GM19239 (cell line): ENCODE results near the gene BBS9.

Experiments used
- DNase-seq: peaks from one replicate; pipeline ENCODE4 v3.0.0; 2011; ENCODE audit warnings: low spot score; ENCODE audit not compliant: insufficient read length
- FAIRE-seq: peaks from 2 replicates; lab custom pipeline; 2011; peaks lifted over from hg19 to GRCh38; lab: Jason Lieb, UNC

Gene BBS9

GRCh38 chr7:33578881-33579672, 449.7 kb downstream of the BBS9 start:
- FAIRE-seq (no peak), DNase-seq (no peak)

GRCh38 chr7:33579673-33579960, 450.3 kb downstream of the BBS9 start:
- FAIRE-seq (no peak), DNase-seq (no peak)

DNA sequence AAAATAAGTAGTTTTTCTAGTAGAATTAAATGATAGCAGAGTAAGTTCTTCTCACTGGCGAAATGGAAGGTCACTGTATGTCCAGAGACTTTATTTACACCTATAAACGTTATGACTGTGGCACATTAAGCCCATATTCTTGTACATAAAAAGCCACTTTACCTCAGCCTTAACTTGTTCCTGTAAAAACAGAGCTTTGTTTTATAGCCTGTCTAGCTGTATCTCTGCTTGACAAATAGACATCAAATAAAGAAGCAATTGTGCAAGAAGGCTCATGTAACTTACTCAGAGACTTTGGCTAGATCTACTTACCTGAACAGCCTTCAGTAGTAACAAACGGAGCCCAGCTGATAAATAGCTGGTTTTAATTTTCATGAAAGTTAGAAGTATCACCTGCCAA, 451.9 kb downstream of the BBS9 start:
- FAIRE-seq (no peak), DNase-seq (no peak)

GRCh38 chr7:33582104-33582503, 452.7 kb downstream of the BBS9 start:
- FAIRE-seq (no peak), DNase-seq (no peak)

DNA sequence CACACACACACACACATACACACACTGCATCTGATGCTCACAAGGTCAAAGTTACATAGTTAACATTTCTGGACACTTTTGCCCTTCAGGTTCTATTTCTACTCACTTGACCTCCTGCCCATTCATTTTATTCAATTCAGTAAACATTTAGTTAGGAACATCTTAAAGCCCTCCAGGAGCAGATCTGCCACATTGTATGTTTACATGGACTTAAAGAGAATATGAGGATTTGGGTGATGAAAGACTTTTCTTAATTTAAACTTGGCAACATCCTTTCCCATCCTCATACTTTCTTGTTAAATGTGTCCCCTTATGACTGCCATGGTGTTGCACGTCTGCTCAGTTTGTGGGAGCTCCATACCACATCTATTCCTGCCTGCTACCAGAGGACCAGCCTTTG, 453.2 kb downstream of the BBS9 start:
- no peak for DNase-seq
- no peak for FAIRE-seq

- FAIRE-seq (no peak), DNase-seq (no peak)
Measured at GRCh38 chr7:33589911-33590310, 460.5 kb downstream of the BBS9 start.

DNA sequence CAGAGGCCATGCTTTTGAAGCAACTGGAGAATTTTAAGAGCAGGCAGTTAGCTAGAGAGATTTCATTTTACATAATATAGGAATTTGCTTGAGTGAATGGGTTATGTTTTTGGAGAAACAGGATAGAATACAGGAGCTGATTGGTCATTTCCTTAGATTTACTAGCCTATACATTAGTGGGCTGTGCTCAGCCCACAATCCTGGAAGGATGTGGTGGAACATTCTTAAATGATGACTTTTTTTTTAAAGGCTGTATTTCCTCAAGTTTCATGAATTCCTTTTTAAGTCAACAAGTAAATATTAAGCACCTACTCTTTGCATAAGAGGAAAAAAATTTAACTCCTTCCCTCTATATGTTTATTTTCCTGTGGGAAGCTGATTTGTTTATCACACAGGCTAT, 461.6 kb downstream of the BBS9 start:
- DNase-seq (no peak), FAIRE-seq (no peak)

GRCh38 chr7:33591490-33591889, 462.1 kb downstream of the BBS9 start:
- no peak for DNase-seq
- FAIRE-seq = no peak

- no peak for FAIRE-seq
- DNase-seq = no peak
Measured at GRCh38 chr7:33592718-33593117, 463.4 kb downstream of the BBS9 start.

GRCh38 chr7:33593611-33594010, 464.2 kb downstream of the BBS9 start:
- no peak for DNase-seq
- no peak for FAIRE-seq

DNA sequence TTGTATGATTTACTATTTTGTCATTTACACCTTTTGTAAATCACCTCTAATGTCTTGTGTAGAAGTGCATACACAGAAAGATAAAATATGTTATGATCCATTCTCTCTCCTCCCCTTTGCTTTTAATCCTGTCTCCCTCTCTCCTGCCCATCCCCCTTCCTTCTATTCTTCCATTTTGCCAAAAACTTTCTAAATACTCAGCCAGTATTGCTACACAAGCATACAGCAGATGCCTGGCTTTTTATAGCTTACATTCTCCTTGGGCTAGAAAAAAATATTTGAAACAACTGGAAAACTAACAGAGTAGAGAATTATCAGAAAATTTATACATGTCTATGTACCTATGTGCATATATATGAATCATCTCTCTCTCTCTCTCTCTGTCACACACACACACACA, 467.3 kb downstream of the BBS9 start:
- FAIRE-seq (no peak), DNase-seq (no peak)

GRCh38 chr7:33597181-33597580, 467.8 kb downstream of the BBS9 start:
- DNase-seq (no peak), FAIRE-seq (no peak)

GRCh38 chr7:33601101-33601500, 471.7 kb downstream of the BBS9 start:
- no peak for DNase-seq
- FAIRE-seq = no peak

- FAIRE-seq (no peak), DNase-seq (no peak)
Measured at GRCh38 chr7:33601884-33602283, 472.5 kb downstream of the BBS9 start.

- FAIRE-seq (no peak), DNase-seq (no peak)
Measured at GRCh38 chr7:33604056-33604455, 474.7 kb downstream of the BBS9 start.

DNA sequence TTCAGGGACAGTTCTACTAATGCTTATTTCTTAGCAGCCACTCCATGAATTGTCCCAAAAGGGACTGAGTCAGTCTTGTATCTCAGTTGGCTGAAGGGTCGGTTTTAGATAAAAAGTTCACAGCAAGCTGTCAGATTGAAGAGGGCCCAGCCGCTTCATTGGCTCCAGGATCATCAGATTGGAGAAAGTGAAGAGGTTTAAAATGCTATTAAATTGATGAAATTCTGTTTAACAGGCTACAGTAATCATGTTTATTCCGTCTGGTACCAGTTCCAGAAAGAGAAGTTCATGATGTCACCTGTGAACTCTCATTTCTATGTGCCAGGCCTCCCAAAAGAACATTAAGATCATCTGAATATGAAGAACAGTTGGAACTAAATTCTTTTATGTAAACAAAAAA, 481.6 kb downstream of the BBS9 start:
- no peak for DNase-seq
- FAIRE-seq = no peak

GRCh38 chr7:33612442-33612841, 483.1 kb downstream of the BBS9 start:
- FAIRE-seq (no peak), DNase-seq (no peak)

GRCh38 chr7:33614357-33615117, 485.2 kb downstream of the BBS9 start:
- DNase-seq (no peak), FAIRE-seq (no peak)

DNA sequence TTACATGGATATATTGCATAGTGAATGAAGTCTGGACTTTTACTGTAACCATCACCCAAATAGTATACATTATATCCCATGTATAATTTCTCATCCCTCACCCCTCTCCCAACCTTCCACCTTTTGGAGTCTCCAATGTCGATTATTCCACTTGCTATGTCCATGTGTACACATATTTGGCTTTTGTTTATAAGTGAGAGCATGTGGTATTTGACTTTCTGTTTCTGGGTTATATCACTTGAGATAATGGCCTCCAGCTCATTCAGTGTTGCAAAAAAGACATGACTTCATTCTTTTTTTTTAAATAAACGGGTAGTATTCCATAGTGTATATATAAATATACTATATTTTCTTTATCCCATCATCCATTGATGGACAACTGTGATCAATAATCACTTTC, 487.4 kb downstream of the BBS9 start:
- FAIRE-seq = no peak
- no peak for DNase-seq

DNA sequence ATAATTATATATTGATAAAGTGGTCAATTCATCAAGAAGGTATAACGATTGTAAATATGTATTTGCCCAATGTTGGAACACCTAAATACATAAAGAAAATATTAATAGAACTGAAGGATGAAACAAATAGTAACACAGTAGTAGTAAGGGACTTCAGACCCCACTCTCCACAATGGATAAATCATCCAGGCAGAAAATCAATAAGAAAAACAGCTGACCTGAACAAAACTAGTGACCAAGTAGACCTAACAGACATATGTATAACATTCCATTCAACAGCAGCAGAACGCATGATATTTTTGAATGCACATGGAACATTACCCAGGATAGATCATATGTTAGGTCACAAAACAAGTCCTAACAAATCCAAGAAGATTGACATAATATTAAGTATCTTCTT, 489.9 kb downstream of the BBS9 start:
- DNase-seq (no peak), FAIRE-seq (no peak)

- FAIRE-seq (no peak), DNase-seq (no peak)
Measured at GRCh38 chr7:33623267-33623666, 493.9 kb downstream of the BBS9 start.

DNA sequence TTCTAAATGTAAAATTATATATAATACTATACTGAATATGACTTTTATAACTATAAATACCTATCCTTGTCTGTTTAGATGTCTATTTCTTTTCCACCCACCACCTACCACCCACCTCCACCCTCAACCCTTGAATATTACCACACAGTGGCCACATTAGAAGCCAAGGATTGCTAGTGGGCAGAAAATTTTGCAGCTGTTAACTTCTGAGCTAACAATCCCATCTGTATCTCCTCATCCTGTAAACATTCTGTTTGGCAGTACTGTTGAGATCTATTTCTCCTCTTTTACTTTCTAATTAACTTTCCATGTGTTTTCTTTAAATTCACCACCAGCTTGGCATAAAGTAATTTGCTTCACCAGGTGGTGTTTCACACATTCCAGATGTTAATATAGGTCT, 494.9 kb downstream of the BBS9 start:
- no peak for FAIRE-seq
- DNase-seq = no peak
